ENCODE measurements around the gene UGT1A10.
"Not testable (repeated sequence)": the region's sequence is repeated elsewhere in the genome, so short reads cannot be mapped to it uniquely, and the experiment has no call there.

Gene UGT1A10

DNA sequence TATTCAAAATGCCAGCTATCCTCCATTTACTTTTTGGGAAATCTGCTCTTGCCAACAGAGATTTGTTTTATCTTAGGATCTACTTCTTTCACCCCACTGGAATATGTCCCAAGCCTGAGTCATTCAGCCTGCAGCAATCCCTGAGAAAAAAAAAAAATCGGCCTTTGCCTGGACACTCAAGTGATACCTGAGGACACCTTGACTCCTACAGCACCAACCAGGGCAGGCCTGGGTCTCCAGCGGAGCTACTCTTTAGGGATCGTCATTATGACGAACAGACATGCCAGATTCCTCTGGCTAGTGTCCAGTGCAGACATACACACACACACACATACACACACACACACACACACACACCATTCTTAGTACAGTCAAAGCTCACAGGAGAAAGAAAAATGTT, 54.2 kb downstream of the UGT1A10 start:
- Mint-ChIP-seq H3K27me3 (peaks cover 28% of the 10 kb centered on the region), H3K36me3 (no peaks in the 10 kb centered on the region), H3K9me3 (no peaks in the 10 kb centered on the region), H3K27ac (no peak overlapping the region), H3K4me1 (no peaks in the 10 kb centered on the region), H3K4me3 (no peak overlapping the region)
- no peak for DNase-seq
- CTCF ChIA-PET, result interaction anchor here (0.9 kb wide), 1 partner anchor 22 kb away, joined by 3 read pairs; no protein-coding TSS in a partner anchor

- Mint-ChIP-seq H3K27me3 (peaks cover 27% of the 10 kb centered on the region), H3K4me3 (no peak overlapping the region), H3K36me3 (no peaks in the 10 kb centered on the region), H3K27ac (no peak overlapping the region), H3K9me3 (no peaks in the 10 kb centered on the region), H3K4me1 (no peaks in the 10 kb centered on the region)
- no peak for DNase-seq
- CTCF ChIA-PET, result interaction anchor here (0.9 kb wide), 1 partner anchor 21 kb away, joined by 3 read pairs; no protein-coding TSS in a partner anchor
These were observed 55.5 kb downstream of the UGT1A10 start for GRCh38 chr2:233691443-233692433.

DNA sequence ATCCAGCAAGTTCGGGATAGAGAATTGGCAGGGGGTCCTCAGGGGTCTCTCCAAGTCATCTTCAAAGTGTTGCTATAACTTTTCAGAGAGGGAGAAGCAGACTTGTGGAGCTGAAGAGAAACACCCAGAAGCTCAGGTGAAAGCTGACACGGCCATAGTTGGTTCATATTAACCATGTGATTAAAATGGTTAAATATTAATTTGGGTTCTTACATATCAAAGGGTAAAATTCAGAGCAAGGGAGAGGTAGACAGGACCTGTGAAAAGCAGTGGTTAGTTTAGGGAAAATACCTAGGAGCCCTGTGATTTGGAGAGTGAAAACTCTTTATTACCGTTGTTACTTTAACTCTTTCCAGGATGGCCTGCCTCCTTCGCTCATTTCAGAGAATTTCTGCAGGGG, 56.4 kb downstream of the UGT1A10 start, which contains the start of gene UGT1A6:
Gene UGT1A6, plus strand, starts transcription at position 243 of the 400 bp plus-strand sequence. Its CDS starts 115 bp downstream, at position 358.
- Mint-ChIP-seq H3K4me1 (no peaks in the 10 kb centered on the region), H3K27me3 (peaks cover 29% of the 10 kb centered on the region), H3K9me3 (no peaks in the 10 kb centered on the region), H3K36me3 (no peaks in the 10 kb centered on the region), H3K27ac (no peak within 1 kb of the TSS), H3K4me3 (no peak within 1 kb of the TSS)
- DNase-seq, result no peak
- CTCF ChIA-PET, result no interaction called here

GRCh38 chr2:233693963-233694362, 57.7 kb downstream of the UGT1A10 start:
- CTCF ChIA-PET, result no interaction called here
- Mint-ChIP-seq H3K4me3 (no peak overlapping the region), H3K4me1 (no peaks in the 10 kb centered on the region), H3K27ac (no peak overlapping the region), H3K9me3 (no peaks in the 10 kb centered on the region), H3K36me3 (no peaks in the 10 kb centered on the region), H3K27me3 (peaks cover 29% of the 10 kb centered on the region)
- DNase-seq, result no peak

DNA sequence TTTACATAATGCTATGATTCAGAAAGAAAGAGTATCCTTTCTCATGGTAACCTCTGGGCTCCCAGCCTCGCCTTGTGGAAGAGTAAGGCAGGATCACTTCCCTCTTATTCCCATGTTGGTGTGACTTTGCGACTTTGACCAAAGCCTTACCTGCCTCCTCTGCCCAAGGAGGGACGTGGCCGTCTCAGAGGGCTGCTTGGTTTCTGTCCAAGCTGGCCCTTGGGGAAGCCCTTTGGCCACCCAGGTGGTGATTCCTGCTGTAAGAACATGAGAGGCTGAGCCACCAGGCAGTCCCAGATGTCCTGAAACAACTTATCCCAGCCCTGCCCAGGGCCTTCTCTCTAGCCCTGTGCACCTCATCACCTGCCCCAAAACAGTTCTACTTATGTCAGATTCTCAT, 62.5 kb downstream of the UGT1A10 start:
- CTCF ChIA-PET, result no interaction called here
- peaks cover 13% of the 10 kb centered on the region for H3K27me3 Mint-ChIP-seq
- no peak overlapping the region for H3K4me3 Mint-ChIP-seq
- no peaks in the 10 kb centered on the region for H3K36me3 Mint-ChIP-seq
- H3K9me3 Mint-ChIP-seq, result no peaks in the 10 kb centered on the region
- H3K4me1 Mint-ChIP-seq, result no peaks in the 10 kb centered on the region
- no peak for DNase-seq
- H3K27ac Mint-ChIP-seq, result no peak overlapping the region

GRCh38 chr2:233699424-233700027, 63.3 kb downstream of the UGT1A10 start:
- H3K27ac Mint-ChIP-seq, result no peak overlapping the region
- H3K4me1 Mint-ChIP-seq, result no peaks in the 10 kb centered on the region
- DNase-seq, result no peak
- CTCF ChIA-PET, result no interaction called here
- no peaks in the 10 kb centered on the region for H3K36me3 Mint-ChIP-seq
- H3K27me3 Mint-ChIP-seq, result peaks cover 10% of the 10 kb centered on the region
- no peak overlapping the region for H3K4me3 Mint-ChIP-seq
- no peaks in the 10 kb centered on the region for H3K9me3 Mint-ChIP-seq

DNA sequence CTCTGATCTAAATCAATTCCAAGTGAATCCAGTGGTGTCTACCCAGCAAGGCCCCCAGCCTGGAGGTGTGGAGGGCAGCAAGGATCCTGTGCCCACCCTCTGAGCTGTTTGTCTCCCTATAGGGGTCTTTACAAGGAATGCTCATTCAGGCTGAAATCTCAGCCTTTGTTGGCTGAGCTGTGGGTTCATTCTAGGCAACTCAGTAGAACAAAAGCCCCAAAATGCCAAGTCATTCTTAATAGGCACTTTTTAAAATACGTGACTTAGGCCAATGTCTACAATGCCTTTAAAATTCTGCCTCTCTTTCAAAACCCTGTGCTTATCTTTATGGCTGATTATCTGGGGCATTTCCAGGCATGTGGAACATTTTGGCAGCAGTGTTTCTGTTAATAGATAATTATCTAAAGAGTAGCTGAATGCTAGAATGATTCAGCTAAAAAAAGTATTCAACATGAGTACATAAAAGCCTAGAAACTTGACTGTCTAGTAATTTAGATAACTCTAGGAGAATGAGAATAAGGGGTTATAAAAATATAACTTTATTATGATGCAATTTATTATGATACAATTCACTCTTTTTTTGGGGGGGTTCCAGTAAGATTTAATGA, 63.9 kb downstream of the UGT1A10 start:
- H3K36me3 Mint-ChIP-seq, result no peaks in the 10 kb centered on the region
- no peak overlapping the region for H3K4me3 Mint-ChIP-seq
- DNase-seq, result no peak
- H3K27ac Mint-ChIP-seq, result no peak overlapping the region
- H3K9me3 Mint-ChIP-seq, result no peaks in the 10 kb centered on the region
- no peaks in the 10 kb centered on the region for H3K4me1 Mint-ChIP-seq
- H3K27me3 Mint-ChIP-seq, result peaks cover 13% of the 10 kb centered on the region
- CTCF ChIA-PET, result no interaction called here

- H3K36me3 Mint-ChIP-seq, DNase-seq, H3K4me1 Mint-ChIP-seq, H3K4me3 Mint-ChIP-seq, H3K27ac Mint-ChIP-seq, CTCF ChIA-PET, H3K9me3 Mint-ChIP-seq: not testable (repeated sequence)
- peaks cover 13% of the 10 kb centered on the region for H3K27me3 Mint-ChIP-seq
These were observed 64.6 kb downstream of the UGT1A10 start for GRCh38 chr2:233700842-233701241.

- CTCF ChIA-PET, result interaction anchor here (1.4 kb wide), 1 partner anchor 9 kb away, joined by 4 read pairs; no protein-coding TSS in a partner anchor
- Mint-ChIP-seq H3K27ac (no peak overlapping the region), H3K36me3 (no peaks in the 10 kb centered on the region), H3K4me1 (no peaks in the 10 kb centered on the region), H3K9me3 (no peaks in the 10 kb centered on the region), H3K27me3 (peaks cover 15% of the 10 kb centered on the region), H3K4me3 (no peak overlapping the region)
- no peak for DNase-seq
These were observed 66.0 kb downstream of the UGT1A10 start for GRCh38 chr2:233702238-233702637.

DNA sequence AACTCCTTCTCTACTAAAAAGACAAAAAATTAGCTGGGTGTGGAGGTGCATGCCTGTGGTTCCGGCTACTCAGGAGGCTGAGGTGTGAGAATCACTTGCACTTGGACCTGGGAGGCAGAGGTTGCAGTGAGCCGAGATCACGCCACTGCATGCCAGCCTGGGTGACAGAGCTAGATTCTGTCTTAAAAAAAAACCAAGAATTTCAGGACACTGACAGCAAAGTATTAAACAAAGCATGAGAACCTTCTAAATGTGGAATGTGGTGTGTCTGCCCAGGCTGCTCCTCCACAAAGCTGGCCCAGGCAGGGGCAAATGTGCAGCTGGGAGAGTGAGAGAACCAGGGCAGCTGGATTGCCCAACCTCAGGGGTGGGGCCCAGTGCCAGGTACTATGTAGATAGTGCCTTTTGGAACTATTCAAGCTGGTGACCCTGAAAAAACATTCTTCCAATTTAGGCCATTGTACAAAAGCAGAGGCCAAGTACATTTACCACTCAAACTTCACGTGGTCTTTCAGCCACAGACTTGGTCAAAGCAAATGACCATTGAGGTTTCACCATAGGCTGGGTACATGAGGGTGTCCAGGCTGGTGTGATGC, 69.8 kb downstream of the UGT1A10 start:
- Mint-ChIP-seq H3K27ac (no peak overlapping the region), H3K36me3 (no peaks in the 10 kb centered on the region), H3K9me3 (no peaks in the 10 kb centered on the region), H3K4me1 (no peaks in the 10 kb centered on the region), H3K4me3 (no peak overlapping the region), H3K27me3 (peaks cover 18% of the 10 kb centered on the region)
- no peak for DNase-seq
- CTCF ChIA-PET, result no interaction called here

GRCh38 chr2:233706720-233707119, 70.5 kb downstream of the UGT1A10 start:
- Mint-ChIP-seq H3K27ac (no peak overlapping the region), H3K27me3 (peaks cover 23% of the 10 kb centered on the region), H3K9me3 (no peaks in the 10 kb centered on the region), H3K4me1 (no peaks in the 10 kb centered on the region), H3K36me3 (no peaks in the 10 kb centered on the region), H3K4me3 (no peak overlapping the region)
- no peak for DNase-seq
- CTCF ChIA-PET, result no interaction called here

DNA sequence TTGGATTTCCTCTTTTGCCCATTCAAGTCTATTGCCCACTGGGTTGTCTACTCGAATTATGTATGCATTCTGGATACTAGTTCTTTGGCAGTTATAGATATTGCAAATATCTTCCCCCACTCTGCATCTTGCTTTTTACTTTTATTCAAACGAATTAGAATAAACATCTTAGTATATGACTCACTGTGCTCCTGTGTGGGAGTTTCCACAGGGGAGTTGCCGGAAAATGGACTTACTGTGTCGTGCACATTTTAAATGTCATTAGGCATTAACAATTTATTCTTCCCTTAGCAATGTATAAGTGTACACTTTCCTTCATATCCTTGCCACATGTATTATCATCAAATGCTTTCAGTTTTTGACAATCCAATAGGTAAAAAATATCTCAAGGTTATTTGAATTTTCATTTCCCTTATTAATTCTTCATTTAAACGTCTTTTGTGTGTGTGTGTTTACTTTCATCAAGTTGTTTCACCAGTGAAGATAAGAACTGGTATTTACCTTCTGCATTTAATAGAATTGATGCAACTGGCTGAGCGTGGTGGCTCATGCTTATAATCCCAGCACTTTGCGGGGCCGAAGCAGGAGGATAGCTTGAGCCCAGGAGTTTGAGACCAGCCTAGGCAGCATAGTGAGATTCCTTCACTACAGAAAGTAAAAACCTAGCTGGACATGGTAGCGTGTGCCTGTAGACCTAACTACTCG, 71.8 kb downstream of the UGT1A10 start:
- H3K4me3 Mint-ChIP-seq, result no peak overlapping the region
- CTCF ChIA-PET, result no interaction called here
- no peaks in the 10 kb centered on the region for H3K4me1 Mint-ChIP-seq
- no peaks in the 10 kb centered on the region for H3K36me3 Mint-ChIP-seq
- peaks cover 35% of the 10 kb centered on the region for H3K27me3 Mint-ChIP-seq
- H3K9me3 Mint-ChIP-seq, result no peaks in the 10 kb centered on the region
- no peak overlapping the region for H3K27ac Mint-ChIP-seq
- no peak for DNase-seq

GRCh38 chr2:233708942-233709341, 72.7 kb downstream of the UGT1A10 start:
- H3K9me3 Mint-ChIP-seq, result no peaks in the 10 kb centered on the region
- CTCF ChIA-PET, result no interaction called here
- H3K36me3 Mint-ChIP-seq, result no peaks in the 10 kb centered on the region
- no peak for DNase-seq
- peaks cover 39% of the 10 kb centered on the region for H3K27me3 Mint-ChIP-seq
- no peak overlapping the region for H3K4me3 Mint-ChIP-seq
- H3K4me1 Mint-ChIP-seq, result peaks cover under 1% of the 10 kb centered on the region
- H3K27ac Mint-ChIP-seq, result no peak overlapping the region

All from activated naive CD4-positive, alpha-beta T cell treated with anti-CD3 and anti-CD28 coated beads, Interleukin-2, amount 10 ng/mL, durations not matched to agents 7 days and 5 days (primary cell).